CD4-positive, alpha-beta T cell treated with Interleukin-1 beta for 1 hour (primary cell): ENCODE measurements around the gene TEX51.

ENCODE experiments used
- DNase-seq, 2 donors: peaks; one replicate each; pipeline ENCODE4 v3.0.0-alpha.2; 2020 to 2022

TEX51 gene

GRCh38 chr2:126893606-126894005, 5.1 kb upstream of the TEX51 start:
- no peak for DNase-seq

- DNase-seq: no peak
Observed at GRCh38 chr2:126894082-126894481, 4.6 kb upstream of the TEX51 start.

GRCh38 chr2:126894585-126895182, 4.0 kb upstream of the TEX51 start:
- no peak for DNase-seq

- DNase-seq: no peak
Observed at GRCh38 chr2:126895336-126895735, 3.4 kb upstream of the TEX51 start.

GRCh38 chr2:126896471-126896870, 2.2 kb upstream of the TEX51 start:
- DNase-seq: no peak

- no peak for DNase-seq
Observed at GRCh38 chr2:126899616-126900185, 1.0 kb downstream of the TEX51 start.

- no peak for DNase-seq
Observed at GRCh38 chr2:126900646-126901319, 2.1 kb downstream of the TEX51 start.

GRCh38 chr2:126901459-126901858, 2.8 kb downstream of the TEX51 start:
- no peak for DNase-seq

GRCh38 chr2:126902152-126902835, 3.6 kb downstream of the TEX51 start:
- DNase-seq: no peak

GRCh38 chr2:126902859-126903258, 4.2 kb downstream of the TEX51 start:
- DNase-seq: no peak

GRCh38 chr2:126905991-126906390, 7.3 kb downstream of the TEX51 start:
- no peak for DNase-seq

GRCh38 chr2:126906781-126907180, 8.1 kb downstream of the TEX51 start:
- DNase-seq: no peak

GRCh38 chr2:126907671-126908070, 9.0 kb downstream of the TEX51 start:
- no peak for DNase-seq

GRCh38 chr2:126908721-126909177, 10.1 kb downstream of the TEX51 start:
- DNase-seq: no peak

GRCh38 chr2:126909366-126909765, 10.7 kb downstream of the TEX51 start:
- DNase-seq: no peak

- DNase-seq: no peak
Observed at GRCh38 chr2:126909781-126910180, 11.1 kb downstream of the TEX51 start.

- DNase-seq: no peak
Observed at GRCh38 chr2:126910637-126911036, 11.9 kb downstream of the TEX51 start.

- DNase-seq: no peak
Observed at GRCh38 chr2:126911111-126911796, 12.6 kb downstream of the TEX51 start.

- DNase-seq: no peak
Observed at GRCh38 chr2:126912201-126912600, 13.5 kb downstream of the TEX51 start.

- no peak for DNase-seq
Observed at GRCh38 chr2:126913329-126913728, 14.6 kb downstream of the TEX51 start.

- DNase-seq: no peak
Observed at GRCh38 chr2:126913881-126914615, 15.4 kb downstream of the TEX51 start.

- no peak for DNase-seq
Observed at GRCh38 chr2:126914811-126915500, 16.3 kb downstream of the TEX51 start.
